GM18505 (cell line): ENCODE measurements around the gene BUB1B.

Experiments
- ATAC-seq: cut with Tn5 transposase; IDR thresholded peaks from one replicate; pipeline ENCODE4 v1.9.1; 2021; ENCODE audit not compliant: unreplicated experiment
- POLR2A ChIP-seq: IDR thresholded peaks from 4 replicates; pipeline ENCODE4 v1.6.1; 2011; ENCODE audit warnings: borderline replicate concordance; ENCODE audit not compliant: insufficient read depth, insufficient read length; ENCODE audit errors: extremely low read depth

Gene BUB1B

DNA sequence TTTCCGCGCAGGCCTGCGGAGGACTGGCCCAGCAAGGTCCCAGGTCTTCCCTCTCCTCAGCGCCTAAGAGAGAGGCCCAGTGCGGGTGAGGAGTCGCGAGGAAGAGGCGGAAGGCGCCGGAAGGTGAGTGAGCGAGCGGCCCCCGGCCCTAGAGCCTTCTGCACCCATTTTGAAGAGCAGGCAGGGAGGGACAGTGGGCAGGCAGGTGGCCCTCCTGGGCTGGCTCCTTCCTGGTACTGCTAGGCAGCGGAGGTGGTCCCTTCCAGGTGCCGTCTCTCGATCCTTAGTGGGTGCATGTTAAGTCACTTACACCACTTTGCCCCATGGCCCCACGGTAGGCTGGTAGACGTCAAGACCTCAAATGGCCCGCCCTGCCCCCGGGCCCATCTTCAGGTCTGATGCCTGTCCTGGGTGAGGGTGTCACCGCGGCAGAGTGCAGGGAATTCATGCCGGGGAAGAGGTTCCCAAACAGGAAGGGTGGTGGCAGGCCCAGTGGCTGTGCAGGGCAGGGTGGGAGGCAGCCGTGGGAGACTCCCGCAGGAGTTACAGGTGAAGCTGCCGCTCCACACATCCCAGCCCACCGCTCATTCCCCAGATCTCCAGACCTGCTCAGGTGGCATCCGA lies 92.4 kb downstream of the BUB1B start:
- no peak for TF ChIP-seq POLR2A
- no peak for ATAC-seq

DNA sequence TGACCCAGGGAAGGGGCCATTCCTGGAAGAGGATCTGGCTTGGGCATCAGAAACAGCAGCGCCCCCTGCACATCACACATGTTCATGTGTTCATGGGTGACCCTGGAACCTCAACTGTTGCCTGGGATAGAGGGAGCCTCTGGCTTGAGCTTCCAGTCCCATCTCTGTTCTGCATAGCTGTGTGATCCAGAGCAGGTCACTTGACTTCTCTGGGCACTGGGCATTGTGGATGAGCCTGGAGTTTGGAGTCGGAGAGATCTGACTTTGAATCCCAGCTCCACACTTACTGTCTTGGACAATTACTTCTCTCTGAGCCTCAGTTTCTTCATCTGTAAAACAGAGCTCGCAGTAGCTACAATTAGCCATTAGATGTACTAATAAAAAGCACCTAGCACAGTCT lies 93.6 kb downstream of the BUB1B start:
- no peak for TF ChIP-seq POLR2A

DNA sequence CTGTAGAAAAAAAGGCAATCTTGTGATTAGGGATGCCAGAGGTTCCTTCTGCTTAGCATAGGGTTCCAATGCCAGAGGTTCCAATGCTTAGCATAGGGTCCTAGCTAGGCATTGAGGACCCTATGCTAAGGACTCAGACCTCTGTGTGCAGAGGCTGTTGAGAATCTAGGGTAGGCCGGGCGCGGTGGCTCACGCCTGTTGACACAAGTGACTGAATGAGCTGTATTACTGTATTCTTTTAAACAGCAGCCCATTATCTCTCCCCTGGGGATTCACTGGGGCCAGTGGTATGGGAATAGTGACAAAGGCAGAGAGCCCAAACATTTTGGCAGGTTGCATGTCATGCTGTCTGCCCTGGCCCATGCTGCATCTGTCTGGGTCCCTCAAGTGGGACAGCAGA lies 94.2 kb downstream of the BUB1B start:
- no peak for ATAC-seq
- TF ChIP-seq POLR2A, result no peak

More for the DNA sequence above, 93.6 kb downstream of the BUB1B start:
- ATAC-seq, result no peak

DNA sequence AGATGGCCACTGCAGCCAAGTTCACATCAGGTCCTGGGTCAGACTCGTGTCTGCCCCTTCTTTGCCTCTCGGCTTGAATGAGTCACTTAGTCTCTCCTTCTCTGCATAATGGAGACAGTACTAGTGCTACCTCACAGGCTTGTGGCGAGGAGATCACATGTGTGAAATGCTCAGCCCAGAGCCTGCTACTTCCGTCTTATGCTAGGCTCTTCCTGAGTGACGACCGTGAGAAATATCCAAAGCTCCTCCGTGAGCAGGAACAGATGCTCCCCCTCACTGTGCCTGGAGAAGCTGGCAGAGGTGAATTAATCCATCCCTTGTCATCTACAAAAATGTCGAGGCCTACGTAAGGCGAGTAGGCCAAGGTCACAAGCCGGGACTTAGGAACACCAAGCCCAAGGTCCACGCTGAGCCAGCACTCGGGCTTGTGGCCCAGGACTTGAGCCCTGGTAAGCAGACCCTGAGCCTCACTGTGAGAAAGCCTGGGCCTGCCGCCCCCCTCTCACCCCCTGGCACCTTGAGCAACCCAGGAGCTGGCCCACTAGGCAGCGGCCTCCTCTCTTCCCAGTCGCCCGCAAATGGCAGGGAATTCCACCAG lies 95.9 kb downstream of the BUB1B start:
- ATAC-seq, result no peak
- no peak for TF ChIP-seq POLR2A

DNA sequence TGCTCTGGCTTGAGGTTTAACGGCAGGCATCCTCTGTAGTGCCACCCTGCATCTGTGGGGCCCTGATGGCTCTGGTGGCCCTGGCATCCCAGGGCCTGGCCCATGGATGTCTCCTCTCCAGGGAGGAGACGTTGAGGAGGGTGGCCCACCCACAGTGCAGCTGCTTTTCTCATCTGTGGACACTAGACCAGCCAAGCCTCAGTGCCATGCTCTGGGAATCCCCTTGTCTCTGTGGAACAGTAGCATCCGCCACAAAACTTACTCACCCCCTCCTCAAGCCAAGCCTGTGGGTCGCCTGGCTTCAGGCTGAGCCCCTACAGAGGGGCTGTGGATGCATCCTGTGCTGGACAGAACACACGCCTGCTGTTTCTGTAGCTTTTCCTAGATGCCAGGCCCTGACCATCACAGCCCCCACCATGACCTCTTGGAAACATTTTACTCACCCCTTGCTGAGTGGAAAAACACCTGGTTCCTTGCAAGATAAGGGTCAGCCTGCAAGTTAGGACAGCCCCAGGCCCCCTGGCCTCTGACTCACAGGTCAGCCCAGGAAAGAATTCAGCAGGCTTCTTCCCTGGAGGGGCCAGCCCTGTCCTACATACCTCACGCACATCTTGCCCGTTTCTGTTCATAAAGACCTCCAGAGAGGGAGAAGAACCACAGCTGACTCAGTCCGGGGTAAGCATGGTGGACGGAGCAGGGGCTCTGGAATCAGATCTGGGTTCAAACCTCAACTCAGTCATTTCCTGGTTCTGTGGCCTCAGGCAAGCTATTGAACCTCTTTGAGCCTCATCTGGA lies 97.0 kb downstream of the BUB1B start:
- ATAC-seq, result no peak
- no peak for TF ChIP-seq POLR2A

DNA sequence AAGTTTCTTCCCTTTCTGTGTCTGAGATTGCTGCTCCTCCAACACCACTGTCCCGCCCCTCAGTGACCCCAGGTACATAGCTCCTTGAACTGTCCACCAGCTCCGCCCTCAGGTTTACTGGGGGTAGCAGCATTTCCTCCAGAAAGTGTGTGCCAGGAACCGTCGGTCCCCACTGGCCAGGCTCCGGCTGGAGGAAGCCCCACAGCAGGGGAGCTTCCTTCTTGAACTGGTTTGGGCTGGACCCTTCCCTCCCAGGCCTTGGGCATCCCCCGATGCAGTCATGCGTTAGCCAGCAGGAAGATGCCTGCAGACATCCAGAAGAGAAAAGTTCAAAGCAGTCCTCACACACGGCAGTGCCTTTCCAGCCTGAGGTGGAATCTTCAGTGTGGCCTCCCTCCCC lies 97.7 kb downstream of the BUB1B start:
- no peak for ATAC-seq
- TF ChIP-seq POLR2A, result no peak

DNA sequence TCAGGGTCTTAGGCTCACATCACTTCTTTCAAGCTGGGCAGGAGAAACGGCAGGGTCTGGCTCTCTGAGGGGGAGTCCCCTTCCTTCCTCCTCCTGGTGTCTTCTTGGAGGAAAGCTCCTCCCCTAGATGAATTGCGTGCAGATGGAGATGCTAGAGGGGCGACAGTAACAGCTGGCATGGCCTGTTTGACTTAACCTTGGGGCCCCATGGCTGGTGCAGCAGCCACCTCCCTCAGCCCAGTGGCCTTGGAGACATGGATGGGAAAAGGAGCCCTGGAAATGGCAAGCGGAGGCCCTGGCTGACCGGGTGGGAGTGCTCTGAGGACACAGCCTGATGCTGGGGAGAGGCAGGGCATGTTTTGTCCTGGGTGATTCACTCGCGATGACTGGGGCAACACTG lies 98.2 kb downstream of the BUB1B start:
- ATAC-seq, result no peak
- TF ChIP-seq POLR2A, result no peak

DNA sequence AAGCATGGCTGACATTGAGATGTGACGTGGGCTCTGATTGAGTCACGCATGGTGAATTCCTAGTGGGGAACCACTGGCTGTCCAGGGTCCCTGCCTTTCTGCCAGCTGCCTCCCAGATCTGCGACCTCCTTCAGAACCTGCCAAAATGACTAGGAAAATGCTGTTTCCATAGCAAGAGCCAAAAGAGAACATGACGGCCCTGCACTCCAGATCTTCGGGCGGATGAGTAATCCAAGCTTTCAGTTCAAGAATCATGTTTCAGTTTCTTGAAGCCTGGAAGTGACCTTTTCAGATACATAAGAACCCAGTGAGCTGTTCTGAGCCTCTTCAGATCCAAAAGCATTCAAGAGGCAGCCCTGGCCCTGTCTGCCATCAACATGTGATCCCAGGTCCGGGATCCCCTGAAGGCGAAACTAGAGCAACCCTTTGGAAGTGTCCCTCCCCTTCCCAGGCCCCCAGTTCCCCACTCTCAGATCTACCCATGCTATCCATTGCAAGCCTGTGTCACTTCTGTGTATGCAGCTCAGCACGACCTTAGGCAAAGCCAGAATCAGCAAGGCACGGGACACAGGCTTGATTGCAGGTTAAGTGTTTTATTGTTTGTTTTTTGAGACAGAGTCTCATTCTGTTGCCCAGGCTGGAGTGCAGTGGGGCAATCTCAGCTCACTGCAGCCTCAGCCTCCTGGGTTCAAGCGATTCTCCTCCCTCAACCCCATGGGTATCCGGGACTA lies 102.3 kb downstream of the BUB1B start:
- ATAC-seq, result no peak

DNA sequence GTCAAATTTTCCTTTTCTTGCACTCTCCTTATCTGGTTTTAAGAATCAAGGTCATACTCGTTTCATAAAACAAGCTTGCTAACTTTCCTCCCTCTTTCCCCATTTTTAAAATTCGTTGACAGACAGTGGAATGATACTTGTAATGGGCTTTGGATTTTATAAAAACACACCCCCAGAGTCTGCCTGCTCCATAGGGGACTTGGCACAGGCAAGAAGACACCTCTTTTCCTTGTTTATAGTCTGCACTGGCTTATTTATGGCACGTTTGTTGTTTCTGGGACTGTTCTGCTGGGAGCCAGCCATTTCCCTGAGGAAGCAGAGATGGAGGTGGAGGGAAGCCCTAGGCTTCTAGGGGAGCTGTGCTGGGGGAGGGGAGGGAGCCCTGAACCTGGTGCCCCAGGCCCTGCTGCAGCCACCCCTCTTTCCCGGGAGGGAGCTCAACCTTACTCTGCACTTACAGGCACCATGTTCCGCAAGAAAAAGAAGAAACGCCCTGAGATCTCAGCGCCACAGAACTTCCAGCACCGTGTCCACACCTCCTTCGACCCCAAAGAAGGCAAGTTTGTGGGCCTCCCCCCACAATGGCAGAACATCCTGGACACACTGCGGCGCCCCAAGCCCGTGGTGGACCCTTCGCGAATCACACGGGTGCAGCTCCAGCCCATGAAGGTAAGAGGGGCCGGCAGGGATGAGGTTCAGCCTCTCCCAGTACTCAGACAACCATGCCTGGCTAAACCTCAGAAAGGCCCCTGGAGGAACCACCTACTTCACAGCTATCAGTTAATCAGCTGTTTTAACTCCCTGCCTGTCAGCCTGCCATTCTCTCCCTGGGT lies 103.7 kb downstream of the BUB1B start:
- TF ChIP-seq POLR2A, result no peak
- ATAC-seq, result no peak

More for the DNA sequence above, 102.3 kb downstream of the BUB1B start:
- no peak for TF ChIP-seq POLR2A

DNA sequence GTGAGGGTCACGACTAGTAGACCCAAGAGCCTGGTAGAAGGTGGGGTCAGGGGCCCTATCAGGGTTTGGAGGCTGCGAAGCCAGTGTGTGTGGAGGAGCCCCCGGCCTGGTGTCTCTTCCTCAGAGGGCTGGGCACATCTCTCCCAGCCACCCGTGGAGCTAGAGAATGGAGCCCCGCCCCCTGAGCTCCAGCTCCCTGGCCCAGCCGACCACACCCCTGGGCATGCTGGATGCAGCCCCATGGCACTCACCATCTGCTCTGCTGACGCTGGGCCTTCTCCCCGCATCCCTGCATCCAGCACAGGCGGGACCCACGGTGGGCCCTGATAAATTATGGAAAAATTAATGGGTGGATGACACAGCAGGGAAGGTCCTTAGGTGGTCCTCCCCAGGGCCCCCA lies 104.5 kb downstream of the BUB1B start:
- no peak for ATAC-seq
- TF ChIP-seq POLR2A, result no peak

DNA sequence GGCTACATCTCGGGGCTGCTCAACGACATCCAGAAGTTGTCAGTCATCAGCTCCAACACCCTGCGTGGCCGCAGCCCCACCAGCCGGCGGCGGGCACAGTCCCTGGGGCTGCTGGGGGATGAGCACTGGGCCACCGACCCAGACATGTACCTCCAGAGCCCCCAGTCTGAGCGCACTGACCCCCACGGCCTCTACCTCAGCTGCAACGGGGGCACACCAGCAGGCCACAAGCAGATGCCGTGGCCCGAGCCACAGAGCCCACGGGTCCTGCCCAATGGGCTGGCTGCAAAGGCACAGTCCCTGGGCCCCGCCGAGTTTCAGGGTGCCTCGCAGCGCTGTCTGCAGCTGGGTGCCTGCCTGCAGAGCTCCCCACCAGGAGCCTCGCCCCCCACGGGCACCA lies 105.0 kb downstream of the BUB1B start:
- no peak for ATAC-seq
- no peak for TF ChIP-seq POLR2A

DNA sequence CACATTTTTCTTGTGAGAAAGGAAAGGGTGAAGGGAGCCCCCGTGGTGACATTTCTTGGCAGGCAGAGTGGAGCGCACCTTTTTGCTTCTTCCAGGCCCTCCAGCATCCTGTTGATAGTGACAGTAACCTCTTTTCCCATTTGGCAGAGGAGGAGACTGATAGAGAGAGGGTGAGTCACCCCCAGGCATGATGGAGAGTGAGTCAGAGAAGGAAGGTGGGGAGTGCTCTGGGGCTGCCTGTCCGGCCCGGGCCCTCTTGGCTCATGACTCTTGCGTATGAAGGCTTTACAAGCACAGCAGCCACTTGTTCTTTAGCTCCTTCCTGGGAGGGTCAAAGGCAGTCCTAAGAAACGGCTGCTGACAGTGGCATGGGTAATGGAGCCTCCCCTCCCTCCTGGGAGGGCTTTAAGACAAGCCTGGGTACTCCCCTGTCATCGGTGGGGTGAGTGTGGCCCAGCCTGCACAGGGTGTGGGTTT lies 106.0 kb downstream of the BUB1B start:
- ATAC-seq, result no peak
- no peak for TF ChIP-seq POLR2A
